Brain pericyte (primary cell): ENCODE results near the gene PTPRN2.

Experiments
- DNase-seq: peaks from one replicate; pipeline ENCODE4 v3.0.0-alpha.2; 2012; ENCODE audit warnings: low read depth, low spot score

Gene PTPRN2

GRCh38 chr7:158252837-158253669 lies 334.6 kb downstream of the PTPRN2 start:
- no peak for DNase-seq

GRCh38 chr7:158252081-158252836 lies 335.4 kb downstream of the PTPRN2 start:
- DNase-seq: no peak

DNA sequence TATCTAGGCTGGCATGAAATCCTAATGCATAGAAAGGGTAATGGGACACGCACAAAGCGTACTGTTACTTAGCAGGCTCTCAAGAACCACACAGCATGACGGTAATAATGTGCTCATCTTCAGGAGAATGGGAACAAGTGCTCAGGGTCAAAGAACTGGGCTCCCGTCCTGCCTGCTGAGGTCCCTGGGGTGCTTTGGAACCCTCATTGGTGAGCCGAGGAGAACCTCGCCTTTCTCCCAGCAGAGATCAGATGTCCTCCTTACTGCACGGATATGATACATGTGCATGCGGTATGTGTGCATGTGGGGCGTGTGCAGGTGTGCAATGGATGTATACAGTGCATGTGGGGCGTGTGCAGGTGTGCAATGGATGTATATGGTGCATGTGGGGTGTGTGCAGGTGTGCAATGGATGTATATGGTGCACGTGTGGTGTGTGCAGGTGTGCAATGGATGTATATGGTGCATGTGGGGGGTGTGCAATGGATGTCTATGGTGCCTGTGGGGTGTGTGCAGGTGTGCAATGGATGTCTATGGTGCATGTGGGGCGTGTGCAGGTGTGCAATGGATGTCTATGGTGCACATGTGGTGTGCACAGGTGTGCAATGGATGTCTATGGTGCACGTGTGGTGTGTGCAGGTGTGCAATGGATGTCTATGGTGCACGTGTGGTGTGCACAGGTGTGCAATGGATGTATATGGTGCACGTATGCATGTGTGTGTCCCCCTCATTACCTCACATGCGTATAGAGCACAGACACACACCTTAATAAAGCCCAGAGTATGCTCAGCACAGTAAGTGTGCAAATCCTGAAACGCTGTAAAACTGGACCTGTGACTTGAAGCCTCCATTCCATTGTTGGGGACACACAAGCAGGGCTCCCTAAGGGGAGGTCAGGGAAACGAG lies 336.3 kb downstream of the PTPRN2 start:
- no peak for DNase-seq

DNA sequence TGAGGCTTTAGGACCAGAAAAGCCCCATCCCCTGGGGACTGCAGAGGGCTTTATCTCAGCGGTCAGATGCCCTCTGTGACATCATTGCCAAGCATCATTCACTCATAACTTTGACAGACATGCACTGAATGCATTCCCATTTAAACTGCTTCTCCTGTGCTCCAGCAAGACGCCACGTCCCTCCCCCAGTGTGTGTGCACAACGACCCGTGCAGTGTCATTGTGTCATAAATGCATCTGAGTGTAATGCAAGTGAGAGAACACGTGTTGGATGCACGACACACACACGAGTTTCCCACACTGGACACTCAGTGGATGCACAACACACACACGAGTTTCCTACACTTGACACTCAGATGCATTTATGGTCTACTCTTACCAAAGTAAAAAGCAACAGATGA lies 337.9 kb downstream of the PTPRN2 start:
- DNase-seq: no peak

DNA sequence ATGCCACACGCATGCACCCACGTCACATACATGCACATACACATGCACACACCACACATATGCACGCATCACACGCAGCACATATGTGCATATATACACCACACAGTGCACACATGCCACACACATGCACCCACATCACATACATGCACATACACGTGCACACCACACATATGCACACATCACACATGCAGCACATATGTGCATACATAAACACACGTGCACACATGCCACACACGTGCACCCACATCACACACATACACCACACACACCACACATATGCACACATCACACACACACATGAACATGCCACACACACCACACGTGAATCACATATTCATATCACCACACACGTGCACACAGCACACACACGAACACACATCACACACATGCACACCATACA lies 338.8 kb downstream of the PTPRN2 start:
- DNase-seq: no peak

- no peak for DNase-seq
Observed at GRCh38 chr7:158247758-158248487, 339.7 kb downstream of the PTPRN2 start.

DNA sequence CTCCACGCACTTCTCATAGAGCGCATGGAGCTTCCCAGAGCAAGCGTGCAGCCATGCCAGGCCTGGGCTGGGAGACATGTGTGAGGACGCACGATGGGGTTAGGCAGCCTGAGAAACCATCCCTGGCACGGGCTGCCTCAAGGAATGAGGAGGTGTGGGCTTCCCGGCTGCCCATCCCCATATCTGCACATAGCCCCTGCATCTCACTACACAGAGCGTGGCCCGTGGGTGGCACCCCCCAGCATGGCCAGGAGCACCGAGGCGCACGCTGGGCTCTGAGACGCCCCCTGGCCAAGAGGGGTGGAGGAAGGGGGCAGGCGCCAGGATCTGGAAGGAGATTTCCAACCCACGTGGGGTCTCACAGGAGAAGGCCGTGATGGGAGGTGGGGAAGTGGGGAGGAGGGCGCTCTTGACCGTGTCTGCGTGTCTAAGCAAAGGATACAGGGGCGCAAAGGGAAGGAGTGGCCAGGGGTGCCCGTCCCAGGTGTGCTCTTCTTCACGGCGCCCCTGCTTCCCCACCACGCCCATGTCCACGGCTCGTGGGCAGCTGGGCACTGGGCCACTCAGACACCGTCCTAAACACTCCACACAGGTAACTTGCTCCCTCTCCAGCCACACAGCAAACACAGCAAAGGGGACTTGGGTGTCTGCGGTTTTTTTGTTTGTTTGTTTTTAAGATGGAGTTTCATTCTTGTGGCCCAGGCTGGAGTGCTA lies 340.5 kb downstream of the PTPRN2 start:
- DNase-seq: no peak

GRCh38 chr7:158246272-158246959 lies 341.2 kb downstream of the PTPRN2 start:
- DNase-seq: no peak

DNA sequence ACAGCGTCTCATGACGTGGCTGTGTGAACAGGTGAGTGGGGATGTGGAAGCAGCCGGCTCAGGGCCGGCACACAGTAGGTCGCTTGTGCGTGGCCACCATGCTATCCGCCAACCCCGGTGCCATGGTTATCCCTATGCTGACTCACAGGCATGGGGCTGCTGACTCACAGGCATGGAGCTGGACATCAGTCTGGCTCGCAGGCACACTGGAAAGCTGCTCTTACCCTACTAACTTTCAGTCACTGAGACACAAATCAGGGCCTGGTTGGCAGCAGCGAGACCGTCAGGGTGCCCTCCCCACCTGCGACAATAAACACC lies 341.9 kb downstream of the PTPRN2 start:
- no peak for DNase-seq

DNA sequence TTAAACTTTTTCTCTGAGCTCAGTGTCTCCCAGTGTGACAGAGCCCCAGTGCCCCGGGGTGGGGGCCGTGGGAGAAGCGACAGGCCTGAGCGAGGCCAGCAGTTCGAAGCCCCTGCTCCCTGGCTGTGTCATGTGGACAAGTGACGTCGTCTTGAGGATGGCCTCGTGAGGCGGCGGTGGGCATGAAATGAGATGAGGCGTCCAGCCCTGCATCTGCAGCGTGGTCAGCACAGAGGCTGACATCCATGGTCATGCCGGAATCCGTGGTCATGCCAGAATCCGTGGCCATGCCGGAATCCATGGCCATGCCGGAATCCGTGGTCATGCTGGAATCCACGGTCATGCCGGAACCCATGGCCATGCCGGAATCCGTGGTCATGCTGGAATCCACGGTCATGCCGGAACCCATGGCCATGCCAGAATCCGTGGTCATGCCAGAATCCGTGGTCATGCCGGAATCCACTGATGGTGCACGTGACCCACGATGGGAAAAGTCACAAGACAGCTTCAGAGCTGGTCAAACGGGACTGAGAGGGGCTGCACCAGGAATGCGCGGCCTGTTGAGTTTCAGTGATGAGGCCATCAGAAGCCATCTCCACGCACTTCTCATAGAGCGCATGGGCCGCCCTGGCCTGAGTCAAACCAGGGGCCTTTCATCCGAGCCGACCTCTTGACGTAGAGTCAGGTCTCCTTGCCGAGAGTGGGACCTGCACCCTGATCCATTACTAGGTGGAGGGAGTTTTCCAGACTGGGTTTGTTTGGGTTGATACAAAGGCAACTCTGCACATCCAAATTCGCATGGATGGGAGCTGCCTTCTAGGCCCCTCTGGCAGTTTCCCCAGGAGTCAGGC lies 342.5 kb downstream of the PTPRN2 start:
- DNase-seq: no peak

DNA sequence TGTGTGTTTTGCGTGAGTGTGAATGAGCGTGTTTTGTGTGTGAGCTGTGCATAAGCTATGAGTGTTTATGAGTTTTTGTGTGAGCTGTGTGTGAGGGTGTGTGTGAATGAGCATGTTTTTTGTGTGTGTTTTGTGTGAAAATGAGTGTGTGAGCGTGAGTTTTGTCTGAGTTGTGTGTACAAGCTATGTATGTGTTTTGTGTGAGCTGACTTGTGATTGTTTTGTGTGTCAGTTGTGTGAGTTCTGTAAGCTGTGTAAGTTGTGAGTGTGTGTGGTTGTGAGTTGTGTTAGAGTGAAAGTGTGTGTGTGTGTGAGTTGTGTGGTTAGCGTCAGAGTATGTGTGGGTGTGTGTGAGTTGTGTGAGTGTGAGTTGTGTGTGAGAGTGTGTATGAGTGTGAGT lies 343.2 kb downstream of the PTPRN2 start:
- no peak for DNase-seq

DNA sequence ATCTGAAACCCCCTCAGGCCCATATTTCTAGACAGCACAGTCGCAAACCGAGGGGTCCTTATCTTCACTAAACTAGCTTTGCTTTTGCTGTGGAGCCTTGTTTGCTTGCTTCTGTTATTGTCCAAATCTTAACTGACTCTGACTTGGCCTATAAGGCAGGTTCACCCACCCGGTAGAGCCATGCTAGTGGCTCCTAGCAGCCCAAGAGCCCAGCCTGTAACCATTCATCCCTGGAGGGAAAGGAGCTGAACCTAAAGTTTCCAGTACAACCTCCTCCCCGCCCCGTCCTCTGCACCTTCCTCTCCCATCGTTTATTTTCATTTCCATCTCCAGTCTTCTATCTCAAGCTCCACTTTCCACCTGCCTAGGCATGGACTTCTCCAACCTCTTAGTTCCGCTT lies 345.7 kb downstream of the PTPRN2 start:
- no peak for DNase-seq

DNA sequence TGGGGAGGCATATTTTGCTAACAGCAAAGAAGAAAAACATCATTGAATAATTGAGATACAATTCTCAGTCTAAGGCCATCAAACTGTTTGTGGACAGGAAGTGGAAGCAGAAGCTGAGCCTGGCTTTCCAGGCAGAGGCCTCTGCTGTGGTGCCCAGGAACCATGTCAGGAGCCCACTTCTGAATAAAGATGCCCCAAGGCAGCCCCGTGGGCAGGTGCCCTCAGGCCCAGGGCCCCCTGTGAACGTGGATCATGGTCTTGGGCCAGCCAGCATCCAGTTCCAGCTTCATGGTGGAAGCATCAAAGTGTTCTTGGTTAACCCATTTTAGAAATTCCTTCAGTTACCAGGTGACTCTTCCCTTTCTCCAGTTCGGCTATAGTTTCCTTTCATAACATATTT lies 346.8 kb downstream of the PTPRN2 start:
- DNase-seq: no peak

- DNase-seq: no peak
Observed at GRCh38 chr7:158239290-158239981, 348.2 kb downstream of the PTPRN2 start.

- DNase-seq: no peak
Observed at GRCh38 chr7:158238616-158239289, 348.9 kb downstream of the PTPRN2 start.

- no peak for DNase-seq
Observed at GRCh38 chr7:158237672-158238335, 349.8 kb downstream of the PTPRN2 start.

DNA sequence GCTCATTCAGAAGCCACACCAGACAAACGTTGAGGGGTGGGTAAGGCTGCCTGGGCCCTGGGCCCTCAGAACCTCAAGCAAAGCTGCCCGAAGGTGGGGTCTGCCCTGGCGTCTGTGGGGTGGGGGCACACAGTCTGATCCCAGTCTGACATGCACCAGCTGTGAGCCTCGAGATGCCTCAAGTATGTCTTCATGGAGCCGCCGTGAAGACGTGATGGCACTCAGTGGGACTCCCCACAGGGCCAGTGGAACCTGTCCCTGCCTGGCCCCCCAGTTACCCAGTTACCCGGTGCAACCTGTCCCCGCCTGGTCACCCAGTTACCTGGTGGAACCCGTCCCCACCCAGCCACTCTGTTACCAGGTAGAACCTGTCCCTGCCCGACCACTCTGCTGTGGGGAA lies 351.2 kb downstream of the PTPRN2 start:
- DNase-seq: no peak

DNA sequence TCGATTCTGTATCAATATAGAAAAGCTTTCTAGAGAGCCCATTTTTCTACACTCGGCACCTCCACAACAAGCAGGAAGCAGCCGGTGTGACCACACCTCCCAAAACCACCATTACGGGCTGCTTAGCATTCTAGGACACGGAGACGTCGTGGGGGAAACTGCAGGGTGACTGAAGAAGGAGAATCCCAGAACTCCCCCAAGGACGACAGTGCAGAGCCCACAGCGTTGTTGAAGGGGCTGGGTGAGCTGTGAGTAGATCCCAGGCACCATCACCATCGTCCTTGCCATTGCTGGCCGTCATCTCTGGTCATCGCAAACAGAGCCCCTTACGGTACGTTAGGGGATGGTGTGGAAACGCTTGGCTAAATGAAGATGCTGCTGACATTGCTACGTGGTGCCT lies 351.8 kb downstream of the PTPRN2 start:
- no peak for DNase-seq
